HG02642 (cell line): ENCODE data around the gene DESI1.
"Not testable (repeated sequence)": the region's sequence is repeated elsewhere in the genome, so short reads cannot be mapped to it uniquely, and the experiment has no call there.

ENCODE experiments used
- ATAC-seq: cut with Tn5 transposase; IDR thresholded peaks from one replicate; pipeline ENCODE4 v1.9.1; 2021; ENCODE audit warnings: mild to moderate bottlenecking; ENCODE audit not compliant: unreplicated experiment, poor library complexity

Gene DESI1

GRCh38 chr22:41637623-41638022 lies 16.8 kb upstream of the DESI1 start:
- ATAC-seq, result not testable (repeated sequence)

GRCh38 chr22:41636467-41636866 lies 15.6 kb upstream of the DESI1 start:
- no peak for ATAC-seq

GRCh38 chr22:41634610-41635009 lies 13.8 kb upstream of the DESI1 start:
- not testable (repeated sequence) for ATAC-seq

- not testable (repeated sequence) for ATAC-seq
These were observed 10.8 kb upstream of the DESI1 start for GRCh38 chr22:41631615-41632014.

- ATAC-seq, result not testable (repeated sequence)
These were observed 10.3 kb upstream of the DESI1 start for GRCh38 chr22:41631115-41631514.

GRCh38 chr22:41625577-41625976 lies 4.7 kb upstream of the DESI1 start:
- no peak for ATAC-seq

- no peak for ATAC-seq
These were observed 1.0 kb upstream of the DESI1 start for GRCh38 chr22:41621911-41622179.

GRCh38 chr22:41621099-41621910 lies 462 bp upstream of the DESI1 start, which contains the start of gene XRCC6:
TSS of gene XRCC6 (plus strand) at chr22:41621295. CDS start at chr22:41622005, 710 bp downstream.
- ATAC-seq, result peak; percentile 86

GRCh38 chr22:41619979-41620588 lies 759 bp downstream of the DESI1 start:
- ATAC-seq, result peak; percentile 20

- no peak for ATAC-seq
These were observed 7.4 kb downstream of the DESI1 start for GRCh38 chr22:41613456-41613855.

GRCh38 chr22:41612603-41613306 lies 8.1 kb downstream of the DESI1 start:
- no peak for ATAC-seq

- ATAC-seq, result no peak
These were observed 12.5 kb downstream of the DESI1 start for GRCh38 chr22:41608386-41608785.

- peak; percentile 83 for ATAC-seq
These were observed 16.9 kb downstream of the DESI1 start for GRCh38 chr22:41603873-41604332.

GRCh38 chr22:41600976-41601375 lies 19.9 kb downstream of the DESI1 start:
- ATAC-seq, result no peak

GRCh38 chr22:41598891-41599635 lies 21.8 kb downstream of the DESI1 start:
- ATAC-seq, result no peak

- no peak for ATAC-seq
These were observed 22.8 kb downstream of the DESI1 start for GRCh38 chr22:41598081-41598480.

GRCh38 chr22:41597635-41597953 lies 23.2 kb downstream of the DESI1 start:
- ATAC-seq, result no peak

- no peak for ATAC-seq
These were observed 23.8 kb downstream of the DESI1 start for GRCh38 chr22:41596776-41597634.

- ATAC-seq, result no peak
These were observed 25.1 kb downstream of the DESI1 start for GRCh38 chr22:41595703-41596102.
